NCI-H2029 (cell line): ENCODE measurements around the gene TDO2.

ENCODE experiments used
- DNase-seq: peaks from one replicate; lab custom pipeline; 2025; lab: John Stamatoyannopoulos, UW

Gene TDO2

DNA sequence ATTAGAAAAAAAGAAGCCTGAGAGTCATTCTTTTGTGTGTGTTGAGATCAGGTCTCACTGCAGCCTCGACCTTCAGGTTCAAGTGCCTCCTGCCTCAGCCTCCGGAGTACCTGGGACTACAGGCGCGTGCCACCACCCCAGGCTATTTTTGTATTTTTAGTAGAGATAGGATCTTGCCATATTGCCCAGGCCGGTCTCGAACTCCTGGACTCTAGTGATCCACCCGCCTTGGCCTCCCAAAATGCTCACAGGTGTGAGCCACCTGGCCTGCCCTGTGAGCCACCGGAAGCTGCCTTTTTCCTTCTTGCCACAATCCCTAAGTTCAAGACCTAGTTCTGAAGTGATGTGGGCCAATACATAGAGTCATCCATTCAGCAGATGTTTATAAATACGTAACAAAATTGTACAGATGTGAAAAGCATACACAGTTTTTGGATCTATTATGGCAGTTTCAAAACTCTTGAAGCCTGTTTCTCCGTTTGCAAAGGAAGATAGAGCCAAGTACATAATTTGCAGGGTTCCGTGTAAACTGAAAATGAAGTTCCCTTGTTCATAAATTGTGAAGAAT, 50.7 kb downstream of the TDO2 start:
- DNase-seq, result no peak

DNA sequence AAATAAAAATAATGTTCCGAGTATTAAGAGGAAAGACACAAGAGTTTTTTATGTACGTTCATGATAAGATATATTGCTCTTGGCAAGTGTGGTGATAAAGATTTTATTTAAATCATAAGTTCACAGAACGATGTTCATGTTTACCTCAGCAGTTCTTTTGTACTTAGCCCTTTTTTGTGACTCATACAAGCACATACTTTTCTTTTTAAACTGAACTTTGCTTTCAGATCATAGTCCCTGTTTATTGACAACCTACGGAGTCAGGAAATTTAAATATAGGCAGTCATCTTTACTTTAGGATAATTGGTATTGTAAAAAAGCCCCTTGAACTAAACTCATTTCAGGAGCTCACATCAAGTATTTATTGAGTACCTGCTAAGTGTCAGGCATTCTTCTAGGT, 51.4 kb downstream of the TDO2 start:
- no peak for DNase-seq

DNA sequence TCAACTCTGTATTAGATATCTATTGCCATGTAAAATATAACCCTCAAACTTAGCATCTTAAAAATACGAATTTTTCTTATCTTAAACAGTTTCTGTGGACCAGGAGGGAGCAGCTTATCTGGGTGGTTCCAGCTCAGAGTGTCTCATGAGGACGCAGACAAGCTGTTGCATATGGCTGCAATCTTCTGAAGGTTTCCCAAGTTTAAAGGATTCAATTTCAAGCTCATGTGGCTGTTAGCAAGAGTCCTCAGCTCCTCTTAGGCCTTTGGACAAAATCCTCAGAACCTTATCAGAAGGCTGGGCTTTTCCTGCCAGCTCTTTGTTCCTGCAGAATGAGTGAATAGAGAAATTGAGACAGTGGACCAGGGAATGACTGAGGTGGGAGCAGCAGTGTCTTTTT, 53.0 kb downstream of the TDO2 start:
- no peak for DNase-seq

DNA sequence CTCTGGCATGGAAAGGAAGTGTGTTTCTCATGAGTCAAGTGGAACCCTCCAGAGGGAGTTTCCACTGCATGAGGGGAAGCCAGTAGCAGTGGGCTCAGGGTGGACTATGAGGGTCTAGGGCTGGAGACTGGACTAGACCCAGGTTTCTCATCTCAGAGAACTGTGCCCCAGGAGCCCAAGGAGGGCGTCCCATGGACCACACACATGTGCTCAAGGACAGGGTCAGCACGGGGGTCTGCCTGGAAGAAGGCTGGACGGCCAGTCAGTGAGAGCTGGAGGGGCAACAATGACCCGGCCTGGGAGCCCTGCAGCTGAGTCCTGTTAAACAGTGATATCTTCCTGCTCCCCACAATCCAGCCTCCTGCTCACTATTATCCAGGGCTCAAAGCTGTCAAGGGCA, 55.9 kb downstream of the TDO2 start:
- no peak for DNase-seq

DNA sequence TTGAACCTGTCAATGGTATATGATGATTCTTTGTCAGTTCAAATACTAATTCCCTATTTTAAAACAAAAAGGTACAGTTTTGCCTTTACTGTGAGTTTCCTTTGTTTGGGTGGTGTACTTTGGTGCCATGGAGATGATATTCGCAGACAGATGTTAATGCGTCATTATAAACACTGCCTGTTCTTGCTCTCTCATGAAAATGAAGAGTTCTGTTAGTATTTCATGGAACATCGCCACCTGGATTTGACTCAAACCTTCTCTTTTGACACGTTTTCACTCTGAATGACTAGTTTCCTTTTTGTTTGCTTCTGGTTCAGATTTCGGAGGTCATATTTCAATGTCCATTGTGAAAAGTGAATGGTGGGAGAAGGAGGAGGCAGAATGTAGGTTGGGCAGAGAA, 57.0 kb downstream of the TDO2 start:
- no peak for DNase-seq

DNA sequence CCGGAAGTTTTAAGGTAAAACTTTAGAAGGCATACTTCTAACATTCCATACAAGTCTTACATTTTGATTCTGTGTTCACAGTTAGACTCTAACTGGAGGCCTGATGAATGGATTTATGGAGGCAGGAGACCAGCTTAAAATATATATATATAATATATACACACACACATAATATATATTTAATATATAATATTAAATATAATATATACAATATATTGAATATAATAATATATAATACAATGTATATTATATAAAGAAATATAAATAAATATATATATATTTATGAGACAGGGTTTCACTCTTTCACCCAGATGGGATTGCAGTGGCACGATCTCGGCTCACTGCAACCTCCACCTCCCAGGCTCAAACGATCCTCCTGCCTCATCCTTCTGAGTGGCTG, 58.1 kb downstream of the TDO2 start:
- DNase-seq, result no peak

DNA sequence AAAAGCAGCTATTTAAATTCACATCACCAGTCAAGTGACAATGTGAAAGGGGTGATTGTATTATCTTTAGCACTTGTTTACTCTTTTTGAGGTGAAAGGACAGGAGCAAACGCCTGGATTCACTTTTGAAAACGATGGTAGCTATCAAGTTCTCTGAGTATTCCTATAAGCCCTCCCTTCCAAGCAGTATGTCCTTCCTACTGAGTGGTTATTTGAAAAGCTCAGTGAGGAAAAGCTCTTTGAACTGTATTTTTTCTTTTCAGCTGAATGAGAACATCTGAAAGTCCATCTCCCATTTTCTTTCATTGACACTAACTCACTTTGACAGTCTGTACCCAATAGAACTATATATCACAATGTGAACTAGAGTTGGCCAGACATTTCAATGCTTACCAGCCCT, 59.3 kb downstream of the TDO2 start:
- DNase-seq, result no peak

DNA sequence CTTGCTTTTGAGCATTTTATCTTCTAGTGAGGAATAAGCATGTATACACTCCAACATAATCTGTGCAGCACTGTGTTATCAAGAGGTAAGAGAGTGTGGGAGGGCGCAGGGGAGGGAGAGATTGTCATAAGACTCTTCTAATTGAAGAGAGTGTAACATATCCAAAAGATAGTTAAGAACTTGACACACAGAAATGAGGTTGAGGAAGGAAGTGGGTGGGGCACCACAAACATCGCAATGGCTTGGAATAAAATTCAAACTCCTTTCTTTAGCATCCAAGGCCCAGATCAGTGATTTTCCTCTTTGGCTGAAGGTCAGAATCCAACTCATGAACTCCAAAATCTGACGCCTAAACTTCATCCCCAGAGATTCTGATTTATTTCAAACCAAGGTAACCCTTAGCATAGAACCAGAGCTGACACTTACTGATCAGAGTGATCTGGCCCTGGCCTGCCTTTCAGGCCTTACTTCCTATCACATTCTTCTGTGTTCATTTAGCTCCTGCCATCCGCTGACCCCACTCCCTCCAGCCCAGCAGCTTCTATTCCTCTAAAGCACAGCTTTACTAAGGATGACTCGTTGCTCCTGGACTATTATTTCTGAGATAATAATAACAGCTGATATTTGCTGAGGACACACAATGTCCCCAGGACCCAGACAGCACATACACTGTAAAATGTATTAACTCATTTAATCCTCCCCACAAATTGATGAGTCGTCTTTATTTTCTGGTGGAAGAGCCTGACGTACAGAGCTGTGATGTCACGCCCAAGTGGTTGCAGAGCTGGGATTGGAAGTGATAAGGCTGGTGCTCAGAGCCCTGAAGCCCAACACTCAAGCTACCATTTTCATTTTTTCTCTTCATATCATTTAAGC, 60.8 kb downstream of the TDO2 start:
- no peak for DNase-seq

DNA sequence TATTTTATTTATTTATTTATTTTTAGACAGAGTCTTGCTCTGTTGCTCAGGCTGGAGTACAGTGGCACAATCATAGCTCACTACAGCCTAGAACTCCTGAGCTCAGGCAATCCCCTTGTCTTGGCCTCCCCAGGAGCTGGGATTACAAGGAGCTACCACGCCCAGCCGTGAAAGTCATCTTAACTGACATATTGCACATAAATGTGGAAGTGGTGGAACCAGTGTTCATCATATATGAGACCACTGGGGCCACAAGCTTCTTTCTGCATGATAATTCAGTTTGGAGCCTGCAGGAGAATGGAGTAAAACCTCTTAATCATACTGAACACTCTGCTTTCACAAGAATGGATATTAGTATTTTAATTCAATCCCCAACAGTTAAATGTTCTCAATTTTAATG, 62.7 kb downstream of the TDO2 start:
- no peak for DNase-seq

DNA sequence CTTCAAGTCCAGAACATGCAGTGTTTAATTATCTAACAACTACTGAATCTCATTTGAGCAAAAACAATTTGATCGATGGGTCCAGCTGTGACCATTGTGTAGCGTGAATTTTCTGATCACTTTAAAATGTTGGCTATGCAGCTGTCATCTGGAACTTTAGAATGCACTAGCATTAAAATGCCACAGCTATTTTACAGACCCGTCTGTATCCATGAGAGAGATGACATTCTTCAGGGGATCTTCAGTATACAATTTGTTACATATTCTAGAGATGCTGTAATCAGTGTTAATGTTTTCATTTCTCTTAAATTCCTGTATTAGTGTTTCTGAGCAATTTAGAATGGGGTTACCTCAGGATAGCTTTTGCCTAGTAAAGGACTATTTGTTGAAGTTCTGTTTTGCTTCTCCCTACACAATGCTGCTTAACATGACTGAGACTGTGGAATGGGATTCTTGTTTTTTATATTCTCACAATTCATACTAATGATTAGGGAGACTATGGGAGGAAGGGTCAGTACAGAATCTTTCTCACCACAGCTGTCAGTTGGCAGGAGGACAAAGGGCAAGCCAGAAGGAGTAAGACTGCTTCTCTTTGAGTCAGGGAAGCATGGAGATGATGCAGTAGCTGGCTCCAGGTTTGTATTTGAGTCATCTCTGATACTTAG, 63.4 kb downstream of the TDO2 start:
- DNase-seq, result no peak
